ENCODE results near the gene PMM1.
"Not testable (repeated sequence)": the region's sequence is repeated elsewhere in the genome, so short reads cannot be mapped to it uniquely, and the experiment has no call there.

PMM1 gene

GRCh38 chr22:41558241-41558630 is 31.4 kb downstream of the PMM1 start:
- H3K4ac ChIP-seq (ENCODE audit: low read depth in 1 of 2, low read length in 2 of 2); H3K9ac ChIP-seq (ENCODE audit: low read length); H3K23ac ChIP-seq (ENCODE audit: low read length in 2 of 2); H2AFZ ChIP-seq (ENCODE audit: low read depth, low read length); H3K36me3 ChIP-seq (ENCODE audit: control insufficient read depth in 1 of 2, insufficient read depth in 2 of 2, low read depth in 1 of 2, low read length in 2 of 2); H3K79me1 ChIP-seq (replicated peaks; ENCODE audit: low read length, poor library complexity, severe bottlenecking); H3K27me3 ChIP-seq (ENCODE audit: control insufficient read depth in 1 of 2, insufficient read depth in 1 of 2, low read length in 2 of 2); H2BK120ac ChIP-seq (ENCODE audit: low read depth, low read length); H3K27ac ChIP-seq (ENCODE audit: low read length, poor library complexity, severe bottlenecking); H4K91ac ChIP-seq (ENCODE audit: low read length); H2BK5ac ChIP-seq (ENCODE audit: low read depth, low read length, poor library complexity, severe bottlenecking); H3K4me2 ChIP-seq (ENCODE audit: low read length, poor library complexity, severe bottlenecking); H3K14ac ChIP-seq (ENCODE audit: low read length in 2 of 2); H2AK5ac ChIP-seq (ENCODE audit: low read length, severe bottlenecking); DNase-seq; H3K4me3 ChIP-seq (ENCODE audit: insufficient read depth in 1 of 2, low read depth in 1 of 2, low read length in 2 of 2); H3K9me3 ChIP-seq (ENCODE audit: control insufficient read depth, low read length): not testable (repeated sequence)
- Histone ChIP-seq H2BK12ac (ENCODE audit: low read length in 2 of 2) (peak overlapping the region in 1 of 2 experiments; percentile 11), H2BK15ac (ENCODE audit: low read depth, poor library complexity, severe bottlenecking) (peak overlapping the region; percentile 44), H4K8ac (ENCODE audit: low read length) (peak overlapping the region; percentile 52), H3K4me1 (ENCODE audit: control insufficient read depth, insufficient read depth, low read depth, low read length) (peaks cover 46% of the 10 kb centered on the region), H3K18ac (ENCODE audit: low read depth in 1 of 2, low read length in 2 of 2) (peak overlapping the region in 1 of 2 experiments; percentile 52)
- WGBS = 97% methylated on average over 13 of the region's 13 CpGs

- Histone ChIP-seq H3K9me3 (ENCODE audit: control insufficient read depth, low read length) (no peaks in the 10 kb centered on the region), H3K4me3 (ENCODE audit: insufficient read depth in 1 of 2, low read depth in 1 of 2, low read length in 2 of 2) (no peak overlapping the region), H3K14ac (ENCODE audit: low read length in 2 of 2) (no peak overlapping the region), H2BK12ac (ENCODE audit: low read length in 2 of 2) (peak overlapping the region; percentile 0 to 11), H3K23ac (ENCODE audit: low read length in 2 of 2) (no peak overlapping the region), H3K4ac (ENCODE audit: low read depth in 1 of 2, low read length in 2 of 2) (peak overlapping the region in 1 of 2 experiments; percentile 46), H3K79me1 (replicated peaks; ENCODE audit: low read length, poor library complexity, severe bottlenecking) (no peaks in the 10 kb centered on the region), H3K9ac (ENCODE audit: low read length) (peak overlapping the region; percentile 30), H2BK120ac (ENCODE audit: low read depth, low read length) (peak overlapping the region; percentile 35), H3K27ac (ENCODE audit: low read length, poor library complexity, severe bottlenecking) (no peak overlapping the region), H3K4me1 (ENCODE audit: control insufficient read depth, insufficient read depth, low read depth, low read length) (peaks cover 40% of the 10 kb centered on the region), H4K91ac (ENCODE audit: low read length) (peak overlapping the region; percentile 58), H3K4me2 (ENCODE audit: low read length, poor library complexity, severe bottlenecking) (no peak overlapping the region), H4K8ac (ENCODE audit: low read length) (peak overlapping the region; percentile 52), H2BK15ac (ENCODE audit: low read depth, poor library complexity, severe bottlenecking) (peak overlapping the region; percentile 44), H3K27me3 (ENCODE audit: control insufficient read depth in 1 of 2, insufficient read depth in 1 of 2, low read length in 2 of 2) (no peaks in the 10 kb centered on the region), H2AK5ac (ENCODE audit: low read length, severe bottlenecking) (peak overlapping the region; percentile 24), H2AFZ (ENCODE audit: low read depth, low read length) (no peak overlapping the region), H2BK5ac (ENCODE audit: low read depth, low read length, poor library complexity, severe bottlenecking) (no peak overlapping the region), H3K18ac (ENCODE audit: low read depth in 1 of 2, low read length in 2 of 2) (peak overlapping the region; percentile 48 to 52), H3K36me3 (ENCODE audit: control insufficient read depth in 1 of 2, insufficient read depth in 2 of 2, low read depth in 1 of 2, low read length in 2 of 2) (no peaks in the 10 kb centered on the region)
- 72% methylated on average over 16 of the region's 19 CpGs for WGBS
- DNase-seq = peak; percentile 63
These were observed 32.0 kb downstream of the PMM1 start for GRCh38 chr22:41557401-41558240.

DNA sequence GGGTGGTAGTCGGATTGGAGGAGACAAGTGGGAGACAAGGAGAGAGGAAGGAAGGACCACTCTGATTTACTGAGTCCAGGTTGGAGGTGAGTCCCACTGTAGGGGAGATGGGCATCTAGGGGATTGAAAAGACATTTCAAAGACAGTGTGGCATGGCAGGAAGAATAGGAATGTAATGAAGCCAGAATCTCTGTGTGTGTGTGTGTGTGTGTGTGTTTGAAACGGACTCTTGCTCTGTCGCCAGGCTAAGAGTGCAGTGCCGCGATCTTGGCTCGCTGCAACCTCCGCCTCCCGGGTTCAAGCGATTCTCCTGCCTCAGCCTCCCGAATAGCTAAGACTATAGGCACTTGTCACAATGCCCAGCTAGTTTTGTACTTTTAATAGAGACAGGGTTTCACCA is 33.1 kb downstream of the PMM1 start:
- no peak overlapping the region for H3K27ac ChIP-seq (ENCODE audit: low read length, poor library complexity, severe bottlenecking)
- no peaks in the 10 kb centered on the region for H3K36me3 ChIP-seq (ENCODE audit: control insufficient read depth in 1 of 2, insufficient read depth in 2 of 2, low read depth in 1 of 2, low read length in 2 of 2)
- H4K91ac ChIP-seq (ENCODE audit: low read length) = no peak overlapping the region
- H3K4ac ChIP-seq (ENCODE audit: low read depth in 1 of 2, low read length in 2 of 2) = no peak overlapping the region
- H3K4me1 ChIP-seq (ENCODE audit: control insufficient read depth, insufficient read depth, low read depth, low read length) = peaks cover 29% of the 10 kb centered on the region
- no peaks in the 10 kb centered on the region for H3K27me3 ChIP-seq (ENCODE audit: control insufficient read depth in 1 of 2, insufficient read depth in 1 of 2, low read length in 2 of 2)
- H3K23ac ChIP-seq (ENCODE audit: low read length in 2 of 2) = no peak overlapping the region
- H3K18ac ChIP-seq (ENCODE audit: low read depth in 1 of 2, low read length in 2 of 2) = no peak overlapping the region
- H2BK120ac ChIP-seq (ENCODE audit: low read depth, low read length) = no peak overlapping the region
- no peak overlapping the region for H2AK5ac ChIP-seq (ENCODE audit: low read length, severe bottlenecking)
- no peak for DNase-seq
- no peak overlapping the region for H4K8ac ChIP-seq (ENCODE audit: low read length)
- no peaks in the 10 kb centered on the region for H3K79me1 ChIP-seq (replicated peaks; ENCODE audit: low read length, poor library complexity, severe bottlenecking)
- no peak overlapping the region for H3K9ac ChIP-seq (ENCODE audit: low read length)
- H3K4me2 ChIP-seq (ENCODE audit: low read length, poor library complexity, severe bottlenecking) = no peak overlapping the region
- H2BK15ac ChIP-seq (ENCODE audit: low read depth, poor library complexity, severe bottlenecking) = no peak overlapping the region
- H3K9me3 ChIP-seq (ENCODE audit: control insufficient read depth, low read length) = no peaks in the 10 kb centered on the region
- WGBS = 98% methylated on average over 10 of the region's 10 CpGs
- peak overlapping the region in 1 of 2 experiments; percentile 70 for H2BK12ac ChIP-seq (ENCODE audit: low read length in 2 of 2)
- H3K14ac ChIP-seq (ENCODE audit: low read length in 2 of 2) = no peak overlapping the region
- no peak overlapping the region for H2BK5ac ChIP-seq (ENCODE audit: low read depth, low read length, poor library complexity, severe bottlenecking)
- no peak overlapping the region for H3K4me3 ChIP-seq (ENCODE audit: insufficient read depth in 1 of 2, low read depth in 1 of 2, low read length in 2 of 2)
- H2AFZ ChIP-seq (ENCODE audit: low read depth, low read length) = no peak overlapping the region

GRCh38 chr22:41555325-41555982 is 34.2 kb downstream of the PMM1 start:
- Histone ChIP-seq H4K8ac (ENCODE audit: low read length) (no peak overlapping the region), H3K14ac (ENCODE audit: low read length in 2 of 2) (no peak overlapping the region)

More at GRCh38 chr22:41555325-41555982, 34.2 kb downstream of the PMM1 start:
- Histone ChIP-seq H3K27ac (ENCODE audit: low read length, poor library complexity, severe bottlenecking) (no peak overlapping the region), H2AK5ac (ENCODE audit: low read length, severe bottlenecking) (no peak overlapping the region), H2BK15ac (ENCODE audit: low read depth, poor library complexity, severe bottlenecking) (peak overlapping the region; percentile 49), H2BK120ac (ENCODE audit: low read depth, low read length) (no peak overlapping the region), H3K4me3 (ENCODE audit: insufficient read depth in 1 of 2, low read depth in 1 of 2, low read length in 2 of 2) (no peak overlapping the region), H3K79me1 (replicated peaks; ENCODE audit: low read length, poor library complexity, severe bottlenecking) (no peaks in the 10 kb centered on the region), H2BK5ac (ENCODE audit: low read depth, low read length, poor library complexity, severe bottlenecking) (no peak overlapping the region), H3K4ac (ENCODE audit: low read depth in 1 of 2, low read length in 2 of 2) (no peak overlapping the region), H4K91ac (ENCODE audit: low read length) (no peak overlapping the region), H3K27me3 (ENCODE audit: control insufficient read depth in 1 of 2, insufficient read depth in 1 of 2, low read length in 2 of 2) (no peaks in the 10 kb centered on the region), H3K4me2 (ENCODE audit: low read length, poor library complexity, severe bottlenecking) (no peak overlapping the region), H3K36me3 (ENCODE audit: control insufficient read depth in 1 of 2, insufficient read depth in 2 of 2, low read depth in 1 of 2, low read length in 2 of 2) (no peaks in the 10 kb centered on the region), H3K23ac (ENCODE audit: low read length in 2 of 2) (no peak overlapping the region), H3K9ac (ENCODE audit: low read length) (no peak overlapping the region), H3K4me1 (ENCODE audit: control insufficient read depth, insufficient read depth, low read depth, low read length) (peaks cover 19% of the 10 kb centered on the region), H2AFZ (ENCODE audit: low read depth, low read length) (no peak overlapping the region), H2BK12ac (ENCODE audit: low read length in 2 of 2) (peak overlapping the region in 1 of 2 experiments; percentile 58), H3K9me3 (ENCODE audit: control insufficient read depth, low read length) (no peaks in the 10 kb centered on the region), H3K18ac (ENCODE audit: low read depth in 1 of 2, low read length in 2 of 2) (peak overlapping the region in 1 of 2 experiments; percentile 4)
- DNase-seq = no peak
- 85% methylated on average over 7 of the region's 7 CpGs for WGBS
